ENCODE measurements around the gene HPSE2.

DNA sequence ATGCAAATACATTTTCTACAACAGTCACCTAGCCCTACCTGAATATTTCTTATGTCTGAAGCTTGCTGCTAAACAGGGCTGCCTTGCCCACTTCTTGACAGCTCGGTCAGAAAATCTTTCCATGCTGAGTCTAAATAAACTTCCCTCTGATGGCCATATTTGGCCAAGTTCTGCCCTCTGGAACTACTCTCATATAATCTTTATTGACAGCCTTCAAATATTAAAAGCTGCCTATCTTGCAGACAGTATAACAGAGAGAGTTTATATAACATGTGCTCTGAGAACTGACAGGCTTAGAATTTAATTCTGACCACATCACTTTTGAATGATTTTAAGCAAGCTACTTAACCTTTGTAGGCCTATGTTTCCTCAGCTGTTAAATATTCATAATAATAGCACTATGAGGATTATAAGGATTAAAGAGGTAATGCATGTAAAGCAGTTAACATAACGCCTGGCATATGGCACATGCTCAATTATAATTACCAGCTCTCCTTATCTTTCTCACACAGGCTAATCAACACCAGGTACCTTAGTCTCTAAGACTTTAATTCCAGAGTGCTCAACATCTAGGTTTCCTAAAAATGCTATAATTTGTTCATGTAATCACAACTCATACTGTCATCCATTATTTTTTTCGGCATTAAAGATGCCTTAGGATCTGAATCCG, 334.1 kb downstream of the HPSE2 start:
- TF ChIP-seq EP300 (IDR thresholded peaks at IDR 0.05; ENCODE audit: borderline replicate concordance), result no peak
- no peak for TF ChIP-seq RAD21 (IDR thresholded peaks at IDR 0.05; ENCODE audit: low read depth)
